Trophoblast cell (in vitro differentiated cells and primary cell): ENCODE data around the gene SDK2.

ENCODE experiments used
- DNase-seq, 2 donors: peaks; one replicate each; pipeline ENCODE4 v3.0.0-alpha.2; 2016
- H2AFZ ChIP-seq: 2 replicates; pipeline ENCODE4 v1.6.1; 2013; ENCODE audit warnings: low read length, moderate library complexity, mild to moderate bottlenecking; ENCODE audit not compliant: insufficient read depth, poor library complexity
- H2AK5ac ChIP-seq: 2 replicates; pipeline ENCODE4 v1.6.1; 2013; ENCODE audit warnings: mild to moderate bottlenecking, low read length
- H2BK120ac ChIP-seq: 2 replicates; pipeline ENCODE4 v1.6.1; 2013; ENCODE audit warnings: low read length, mild to moderate bottlenecking, moderate library complexity; ENCODE audit not compliant: insufficient read depth, poor library complexity
- H2BK12ac ChIP-seq: 2 replicates; pipeline ENCODE4 v1.6.1; 2013; ENCODE audit warnings: mild to moderate bottlenecking, low read length, moderate library complexity
- H2BK5ac ChIP-seq: 2 replicates; pipeline ENCODE4 v1.6.1; 2013; ENCODE audit warnings: low read length, low read depth, moderate library complexity, mild to moderate bottlenecking; ENCODE audit not compliant: poor library complexity
- H3K14ac ChIP-seq: 2 replicates; pipeline ENCODE4 v1.6.1; 2013; ENCODE audit warnings: mild to moderate bottlenecking, low read length
- H3K18ac ChIP-seq: 2 replicates; pipeline ENCODE4 v1.6.1; 2013; ENCODE audit warnings: mild to moderate bottlenecking, low read length
- H3K23ac ChIP-seq: 2 replicates; pipeline ENCODE4 v1.6.1; 2013; ENCODE audit warnings: low read length
- H3K27ac ChIP-seq: 2 replicates; pipeline ENCODE4 v1.5.1; 2013; ENCODE audit warnings: low read depth, mild to moderate bottlenecking, inconsistent platforms, low read length, moderate library complexity
- H3K27me3 ChIP-seq: 2 replicates; pipeline ENCODE4 v1.6.1; 2013; ENCODE audit warnings: inconsistent platforms, mild to moderate bottlenecking, low read length, moderate library complexity; ENCODE audit not compliant: insufficient read depth
- H3K36me3 ChIP-seq, 2 experiments: 1 replicate in 1 of 2; 2 replicates in 1 of 2; pipeline ENCODE4 v1.6.1; 2013; ENCODE audit warnings: low read length in 2 of 2, mild to moderate bottlenecking in 2 of 2, moderate library complexity in 1 of 2; ENCODE audit not compliant: insufficient read depth in 2 of 2, control insufficient read depth in 1 of 2
- H3K4ac ChIP-seq: 2 replicates; pipeline ENCODE4 v1.6.1; 2013; ENCODE audit warnings: low read depth, mild to moderate bottlenecking, low read length, moderate library complexity
- H3K4me1 ChIP-seq, 2 experiments: 1 replicate in 1 of 2; 2 replicates in 1 of 2; pipeline ENCODE4 v1.6.1; 2013; ENCODE audit warnings: low read length in 2 of 2, mild to moderate bottlenecking in 2 of 2, moderate library complexity in 1 of 2; ENCODE audit not compliant: insufficient read depth in 2 of 2, control insufficient read depth in 1 of 2
- H3K4me2 ChIP-seq: 2 replicates; pipeline ENCODE4 v1.6.1; 2013; ENCODE audit warnings: inconsistent platforms, mild to moderate bottlenecking, low read length, moderate library complexity
- H3K4me3 ChIP-seq: 2 replicates; pipeline ENCODE4 v1.5.1; 2013; ENCODE audit warnings: mild to moderate bottlenecking, low read depth, low read length, inconsistent platforms
- H3K79me1 ChIP-seq: one replicate; pipeline ENCODE4 v1.6.1; 2013; ENCODE audit warnings: low read length
- H3K79me2 ChIP-seq: 2 replicates; pipeline ENCODE4 v1.6.1; 2013; ENCODE audit warnings: low read length, mild to moderate bottlenecking; ENCODE audit not compliant: control insufficient read depth, insufficient read depth, poor library complexity
- H3K9ac ChIP-seq: 2 replicates; pipeline ENCODE4 v1.6.1; 2013; ENCODE audit warnings: mild to moderate bottlenecking, low read length
- H3K9me3 ChIP-seq: 2 replicates; pipeline ENCODE4 v1.6.1; 2013; ENCODE audit warnings: low read depth, mild to moderate bottlenecking, control low read depth, inconsistent platforms, low read length; ENCODE audit not compliant: insufficient read depth
- H4K12ac ChIP-seq: 2 replicates; pipeline ENCODE4 v1.6.1; 2013; ENCODE audit warnings: low read depth, mild to moderate bottlenecking, low read length, moderate library complexity
- H4K8ac ChIP-seq: 2 replicates; pipeline ENCODE4 v1.6.1; 2013; ENCODE audit warnings: low read depth, mild to moderate bottlenecking, low read length, moderate library complexity
- H4K91ac ChIP-seq: one replicate; pipeline ENCODE4 v1.6.1; 2013; ENCODE audit warnings: low read depth, mild to moderate bottlenecking, low read length, moderate library complexity
- WGBS: extraction: QIAGEN DNeasy Blood & Tissue Kit; methylation state at CpG from one replicate; pipeline ENCODE4 v1.1.7; 2013; ENCODE audit warnings: missing lambda C conversion rate; ENCODE audit not compliant: insufficient read length, insufficient coverage; ENCODE audit errors: extremely low coverage; 5-methylcytosine and 5-hydroxymethylcytosine counted together

SDK2 gene

DNA sequence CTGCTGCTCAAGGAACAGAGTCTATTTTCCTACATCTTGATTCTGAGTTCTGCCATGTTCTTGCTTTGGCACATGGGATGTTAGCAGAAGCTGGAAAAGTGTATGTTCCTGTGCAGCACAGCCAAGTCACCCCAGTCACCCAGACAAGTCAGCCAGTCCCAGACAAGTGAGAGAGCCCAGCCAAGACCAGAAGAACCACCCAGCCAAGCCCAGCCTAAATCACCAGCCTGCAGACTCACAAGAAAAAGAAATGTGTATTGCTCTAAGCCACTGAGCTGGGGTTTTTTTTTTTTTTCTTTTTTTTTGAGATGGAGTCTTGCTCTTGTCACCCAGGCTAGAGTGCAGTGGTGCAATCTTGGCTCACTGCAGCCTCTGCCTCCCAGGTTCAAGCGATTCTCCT is 191.2 kb downstream of the SDK2 start:
- Histone ChIP-seq H2AK5ac (no peak overlapping the region), H3K4me1 (no peaks in the 10 kb centered on the region), H3K18ac (no peak overlapping the region), H3K27me3 (no peaks in the 10 kb centered on the region), H3K4me3 (no peak overlapping the region), H2BK5ac (no peak overlapping the region), H4K12ac (no peak overlapping the region), H3K27ac (no peak overlapping the region), H3K4ac (no peak overlapping the region), H3K79me2 (no peaks in the 10 kb centered on the region), H3K9me3 (peaks cover 1% of the 10 kb centered on the region), H3K23ac (no peak overlapping the region), H4K8ac (no peak overlapping the region), H2AFZ (no peak overlapping the region), H3K14ac (no peak overlapping the region), H3K79me1 (no peaks in the 10 kb centered on the region), H3K36me3 (no peaks in the 10 kb centered on the region), H3K9ac (no peak overlapping the region), H2BK12ac (no peak overlapping the region), H3K4me2 (no peak overlapping the region), H4K91ac (no peak overlapping the region), H2BK120ac (no peak overlapping the region)
- WGBS, result no CpG with 5 or more reads among the region's 1 CpG
- DNase-seq, result no peak

DNA sequence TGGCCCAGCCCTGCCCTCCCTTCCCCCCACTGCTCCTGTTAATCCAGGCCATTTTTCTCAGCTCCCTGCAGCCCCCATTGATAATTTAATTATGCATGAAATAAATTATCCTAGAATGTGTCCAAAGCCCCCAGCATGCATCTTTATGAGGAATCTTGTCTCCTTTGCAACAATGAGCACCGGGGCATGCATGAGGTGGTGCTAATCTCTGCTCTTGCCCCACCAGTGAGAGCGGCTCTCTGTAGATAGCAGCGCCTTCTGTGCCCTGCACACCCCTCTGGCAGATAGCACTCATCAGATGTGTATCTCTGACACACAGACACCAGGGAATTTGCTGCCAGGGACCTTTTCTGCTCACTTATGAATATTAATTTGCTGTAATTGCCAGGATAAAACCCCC is 192.2 kb downstream of the SDK2 start:
- Histone ChIP-seq H3K9ac (no peak overlapping the region), H3K4ac (no peak overlapping the region), H3K4me3 (no peak overlapping the region), H2AK5ac (no peak overlapping the region), H3K9me3 (peaks cover 1% of the 10 kb centered on the region), H3K27me3 (no peaks in the 10 kb centered on the region), H3K36me3 (no peaks in the 10 kb centered on the region), H3K23ac (no peak overlapping the region), H3K14ac (no peak overlapping the region), H3K4me1 (no peaks in the 10 kb centered on the region), H3K79me1 (no peaks in the 10 kb centered on the region), H3K4me2 (no peak overlapping the region), H4K12ac (no peak overlapping the region), H3K79me2 (no peaks in the 10 kb centered on the region), H2BK5ac (no peak overlapping the region), H4K91ac (no peak overlapping the region), H2BK120ac (no peak overlapping the region), H2BK12ac (no peak overlapping the region), H3K27ac (no peak overlapping the region), H3K18ac (no peak overlapping the region), H2AFZ (no peak overlapping the region), H4K8ac (no peak overlapping the region)
- DNase-seq, result no peak
- no CpG with 5 or more reads among the region's 3 CpGs for WGBS

DNA sequence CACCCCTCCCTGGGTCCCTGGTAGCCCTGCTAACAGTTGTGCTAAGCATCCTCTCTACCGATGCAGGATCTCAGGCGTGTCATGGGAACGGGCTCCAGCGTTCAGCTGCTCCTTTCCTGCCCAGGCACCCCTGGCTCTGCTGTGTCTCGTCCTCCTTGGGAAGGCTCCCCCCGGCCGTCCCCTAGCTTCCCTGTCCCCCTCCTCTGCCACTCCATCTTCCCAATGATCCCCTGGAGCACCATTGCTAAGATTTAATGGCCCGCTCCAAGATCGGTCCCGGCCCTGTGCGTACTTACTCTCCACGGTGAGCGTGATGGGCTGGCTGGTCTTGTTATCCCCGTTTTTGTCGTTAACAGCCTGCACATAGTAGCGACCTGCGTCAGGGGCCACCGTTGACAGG is 196.9 kb downstream of the SDK2 start:
- Histone ChIP-seq H3K9ac (no peak overlapping the region), H3K36me3 (no peaks in the 10 kb centered on the region), H3K9me3 (peaks cover 1% of the 10 kb centered on the region), H3K79me1 (no peaks in the 10 kb centered on the region), H3K27me3 (no peaks in the 10 kb centered on the region), H3K4me1 (no peaks in the 10 kb centered on the region), H2AFZ (no peak overlapping the region), H3K18ac (no peak overlapping the region), H3K27ac (no peak overlapping the region), H2BK120ac (no peak overlapping the region), H3K4ac (no peak overlapping the region), H3K23ac (no peak overlapping the region), H2AK5ac (no peak overlapping the region), H3K4me3 (no peak overlapping the region), H3K79me2 (no peaks in the 10 kb centered on the region), H2BK12ac (no peak overlapping the region), H4K12ac (no peak overlapping the region), H4K91ac (no peak overlapping the region), H2BK5ac (no peak overlapping the region), H3K14ac (no peak overlapping the region), H3K4me2 (no peak overlapping the region), H4K8ac (no peak overlapping the region)
- no peak for DNase-seq
- WGBS, result no CpG with 5 or more reads among the region's 18 CpGs

DNA sequence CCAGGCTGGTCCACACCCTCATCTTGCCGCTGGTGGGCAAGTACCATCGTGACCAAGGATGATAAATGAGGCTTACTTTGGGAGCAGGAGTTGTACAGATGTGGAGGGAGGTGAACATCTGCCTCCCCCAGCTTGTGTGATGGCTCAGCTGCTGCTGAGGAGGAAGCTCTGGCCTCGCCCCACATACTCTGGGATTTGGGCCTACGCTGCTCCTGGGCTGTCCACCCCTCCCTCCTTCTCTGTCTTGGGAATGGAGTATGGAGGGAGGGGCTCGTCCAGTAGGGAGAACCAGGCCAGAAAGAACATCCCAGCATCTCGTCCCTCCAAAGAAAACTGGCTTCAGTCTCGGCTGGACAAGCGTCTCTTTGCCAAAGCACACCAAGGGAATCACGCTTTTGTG is 197.6 kb downstream of the SDK2 start:
- H3K9ac ChIP-seq, result no peak overlapping the region
- no peak overlapping the region for H4K8ac ChIP-seq
- H3K4ac ChIP-seq, result no peak overlapping the region
- H3K27me3 ChIP-seq, result no peaks in the 10 kb centered on the region
- no CpG with 5 or more reads among the region's 9 CpGs for WGBS
- H2BK12ac ChIP-seq, result no peak overlapping the region
- H3K36me3 ChIP-seq, result no peaks in the 10 kb centered on the region
- no peak overlapping the region for H3K18ac ChIP-seq
- H2AK5ac ChIP-seq, result no peak overlapping the region
- no peaks in the 10 kb centered on the region for H3K4me1 ChIP-seq
- no peaks in the 10 kb centered on the region for H3K79me2 ChIP-seq
- H2AFZ ChIP-seq, result no peak overlapping the region
- H3K4me3 ChIP-seq, result no peak overlapping the region
- H3K9me3 ChIP-seq, result peaks cover 1% of the 10 kb centered on the region
- no peak overlapping the region for H3K14ac ChIP-seq
- no peak overlapping the region for H3K4me2 ChIP-seq
- H3K27ac ChIP-seq, result no peak overlapping the region
- H2BK120ac ChIP-seq, result no peak overlapping the region
- H3K23ac ChIP-seq, result no peak overlapping the region
- H3K79me1 ChIP-seq, result no peaks in the 10 kb centered on the region
- DNase-seq, result no peak
- H2BK5ac ChIP-seq, result no peak overlapping the region
- no peak overlapping the region for H4K12ac ChIP-seq
- no peak overlapping the region for H4K91ac ChIP-seq
